ENCODE data around the gene ARHGAP45. TPM values are rescaled to one million over a fixed set of nuclear protein-coding genes. Genes with fewer than 3 reads are reported as not detected.

ARHGAP45 gene
- total and polyA plus RNA-seq, 9 of the 15 experiments (the other 6 are each of a cell fraction or from before 2014, with no cell fraction given), result 0.08 to 22.1 (median 4.2) TPM

DNA sequence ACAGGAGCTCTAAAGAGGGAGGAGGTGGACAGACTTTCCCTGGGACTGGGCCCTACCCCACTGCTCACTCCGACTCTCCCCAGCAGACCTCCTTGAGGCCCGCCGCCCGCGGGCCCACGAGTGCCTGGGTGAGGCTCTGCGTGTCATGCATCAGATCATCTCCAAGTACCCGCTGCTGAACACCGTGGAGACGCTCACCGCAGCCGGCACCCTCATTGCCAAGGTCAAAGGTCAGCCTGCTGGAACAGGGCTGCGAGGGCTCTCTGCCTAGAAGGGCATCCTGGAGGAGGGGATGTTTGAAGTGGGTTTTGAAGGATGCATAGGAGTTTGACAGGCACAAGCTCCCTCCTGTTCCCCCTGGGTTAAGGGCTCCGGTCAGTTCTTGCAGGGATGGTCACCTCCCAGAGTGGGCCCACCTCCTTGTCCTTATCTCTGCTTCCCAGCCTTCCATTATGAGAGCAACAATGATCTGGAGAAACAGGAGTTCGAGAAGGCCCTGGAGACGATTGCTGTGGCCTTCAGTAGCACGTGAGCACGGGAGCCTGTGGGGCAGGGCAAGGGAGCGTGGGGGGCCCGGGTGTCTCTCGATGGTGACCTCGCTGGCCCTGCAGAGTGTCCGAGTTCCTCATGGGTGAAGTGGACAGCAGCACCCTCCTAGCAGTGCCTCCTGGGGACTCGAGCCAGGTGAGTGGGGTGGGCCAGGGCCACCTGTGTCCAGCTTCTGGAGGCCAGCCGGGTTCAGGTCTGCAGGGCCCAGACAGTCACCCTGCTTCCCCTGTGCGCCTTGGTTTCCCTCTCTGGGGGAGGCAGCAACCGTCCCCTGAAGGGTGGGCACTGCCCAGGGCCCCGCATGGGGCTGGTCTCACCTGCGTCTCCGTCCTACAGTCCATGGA, 6.3 kb downstream of the ARHGAP45 start:
- in situ Hi-C loops (cut with MboI) (no loop called here), intact Hi-C loops (cut with micrococcal nuclease) (no loop called here)
- BruUV-seq (replicated peaks), result no TSS peak
- H3K4me1 ChIP-seq (replicated peaks in 1 of 2; ENCODE audit: control insufficient read depth in 2 of 2, insufficient read depth in 2 of 2, low read length in 2 of 2), result peaks cover 32 to 72% of the 10 kb centered on the region in 2 experiments
- WGBS (ENCODE audit: insufficient coverage, low coverage, missing lambda C conversion rate), result 28% methylated on average over 26 of the region's 30 CpGs
- CTCF ChIA-PET (ENCODE audit: low intra/inter-chr PET ratio), result no interaction called here
- ATAC-seq, result peak; percentile 53
- no peaks in the 10 kb centered on the region for H3K27me3 ChIP-seq (ENCODE audit: control insufficient read depth in 2 of 2, insufficient read depth in 2 of 2, low read length in 2 of 2)
- H3K9ac ChIP-seq (ENCODE audit: insufficient read depth in 1 of 2, low read depth in 2 of 2, low read length in 2 of 2), result peak overlapping the region in 1 of 2 experiments; percentile 89; a peak in 2 of 4 replicates
- H4K20me1 ChIP-seq (replicated peaks; ENCODE audit: control insufficient read depth, insufficient read depth, low read length), result 0 out of 2 replicates have a peak, but pooled peaks cover 3% of the 10 kb centered on the region
- H3K27ac ChIP-seq (ENCODE audit: extremely low read depth, low read depth, low read length), result peak overlapping the region; percentile 5; the same call in 1 of the 3 replicates
- H3K4me3 ChIP-seq, result no peak overlapping the region
- FAIRE-seq, result peak; percentile 86
- peak; percentile 58 to 85 (median 64) for DNase-seq (ENCODE audit: extremely low read depth in 1 of 4, low spot score in 3 of 4)
- no peaks in the 10 kb centered on the region for H3K9me1 ChIP-seq (ENCODE audit: control insufficient read depth, insufficient read depth, low read length)
- H3K79me2 ChIP-seq (ENCODE audit: control insufficient read depth, insufficient read depth, low read length), result no peaks in the 10 kb centered on the region
- POLR2A ChIA-PET, result interaction anchor here (0.7 to 0.8 kb wide), 3 partner anchors 8 to 202 kb away, joined by 3 to 4 read pairs (median 4); partner anchors contain the start of gene FAM174C
- no peaks in the 10 kb centered on the region for H3K9me3 ChIP-seq (replicated peaks; ENCODE audit: control insufficient read depth, insufficient read depth, low read depth, low read length)
- H2AFZ ChIP-seq (ENCODE audit: low read depth, low read length), result no peak overlapping the region
- H3K4me2 ChIP-seq (ENCODE audit: insufficient read depth, low read length), result peak overlapping the region; percentile 34; the same call in 1 of the 2 replicates
- H3K36me3 ChIP-seq (ENCODE audit: control insufficient read depth, insufficient read depth, low read length), result no peaks in the 10 kb centered on the region
- TF ChIP-seq, protein P1, sequence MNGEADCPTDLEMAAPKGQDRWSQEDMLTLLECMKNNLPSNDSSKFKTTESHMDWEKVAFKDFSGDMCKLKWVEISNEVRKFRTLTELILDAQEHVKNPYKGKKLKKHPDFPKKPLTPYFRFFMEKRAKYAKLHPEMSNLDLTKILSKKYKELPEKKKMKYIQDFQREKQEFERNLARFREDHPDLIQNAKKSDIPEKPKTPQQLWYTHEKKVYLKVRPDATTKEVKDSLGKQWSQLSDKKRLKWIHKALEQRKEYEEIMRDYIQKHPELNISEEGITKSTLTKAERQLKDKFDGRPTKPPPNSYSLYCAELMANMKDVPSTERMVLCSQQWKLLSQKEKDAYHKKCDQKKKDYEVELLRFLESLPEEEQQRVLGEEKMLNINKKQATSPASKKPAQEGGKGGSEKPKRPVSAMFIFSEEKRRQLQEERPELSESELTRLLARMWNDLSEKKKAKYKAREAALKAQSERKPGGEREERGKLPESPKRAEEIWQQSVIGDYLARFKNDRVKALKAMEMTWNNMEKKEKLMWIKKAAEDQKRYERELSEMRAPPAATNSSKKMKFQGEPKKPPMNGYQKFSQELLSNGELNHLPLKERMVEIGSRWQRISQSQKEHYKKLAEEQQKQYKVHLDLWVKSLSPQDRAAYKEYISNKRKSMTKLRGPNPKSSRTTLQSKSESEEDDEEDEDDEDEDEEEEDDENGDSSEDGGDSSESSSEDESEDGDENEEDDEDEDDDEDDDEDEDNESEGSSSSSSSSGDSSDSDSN (IDR thresholded peaks at IDR 0.05; ENCODE audit: borderline replicate concordance in 1 of 2, low read depth in 2 of 2, low read length in 2 of 2), result no peak
- TF ChIP-seq, protein P2, sequence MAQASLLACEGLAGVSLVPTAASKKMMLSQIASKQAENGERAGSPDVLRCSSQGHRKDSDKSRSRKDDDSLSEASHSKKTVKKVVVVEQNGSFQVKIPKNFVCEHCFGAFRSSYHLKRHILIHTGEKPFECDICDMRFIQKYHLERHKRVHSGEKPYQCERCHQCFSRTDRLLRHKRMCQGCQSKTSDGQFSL (CRISPR knock-in tag; IDR thresholded peaks at IDR 0.05), result peak; percentile 20; the same call in 1 of the 2 replicates
- TF ChIP-seq, protein P2 (tag; IDR thresholded peaks at IDR 0.05), result no peak
- TF ChIP-seq ZBTB1 (CRISPR knock-in tag; IDR thresholded peaks at IDR 0.05; ENCODE audit: borderline replicate concordance, low read depth) (no peak), ZSCAN32 (CRISPR knock-in tag; IDR thresholded peaks at IDR 0.05) (no peak), CCAR2 (IDR thresholded peaks at IDR 0.05; ENCODE audit: low read depth, low read length) (no peak), YBX1 (IDR thresholded peaks at IDR 0.05) (no peak), FOXP1 (CRISPR knock-in tag; IDR thresholded peaks at IDR 0.05) (no peak), LEF1 (IDR thresholded peaks at IDR 0.05) (peak; percentile 59; the same call in 1 of the 2 replicates), HNRNPUL1 (IDR thresholded peaks at IDR 0.05; ENCODE audit: low read length) (no peak), ZNF766 (CRISPR knock-in tag; conservative IDR thresholded peaks at IDR 0.05) (no peak), PHB (CRISPR knock-in tag; IDR thresholded peaks at IDR 0.05) (no peak), NR4A1 (CRISPR knock-in tag; IDR thresholded peaks at IDR 0.05) (0 out of 2 replicates have a peak, but pooled peaks have one; percentile 8), NR4A1 (tag; IDR thresholded peaks at IDR 0.05) (no peak), NR2F6 (CRISPR knock-in tag; IDR thresholded peaks at IDR 0.05) (no peak)
- TF ChIP-seq, protein P3, sequence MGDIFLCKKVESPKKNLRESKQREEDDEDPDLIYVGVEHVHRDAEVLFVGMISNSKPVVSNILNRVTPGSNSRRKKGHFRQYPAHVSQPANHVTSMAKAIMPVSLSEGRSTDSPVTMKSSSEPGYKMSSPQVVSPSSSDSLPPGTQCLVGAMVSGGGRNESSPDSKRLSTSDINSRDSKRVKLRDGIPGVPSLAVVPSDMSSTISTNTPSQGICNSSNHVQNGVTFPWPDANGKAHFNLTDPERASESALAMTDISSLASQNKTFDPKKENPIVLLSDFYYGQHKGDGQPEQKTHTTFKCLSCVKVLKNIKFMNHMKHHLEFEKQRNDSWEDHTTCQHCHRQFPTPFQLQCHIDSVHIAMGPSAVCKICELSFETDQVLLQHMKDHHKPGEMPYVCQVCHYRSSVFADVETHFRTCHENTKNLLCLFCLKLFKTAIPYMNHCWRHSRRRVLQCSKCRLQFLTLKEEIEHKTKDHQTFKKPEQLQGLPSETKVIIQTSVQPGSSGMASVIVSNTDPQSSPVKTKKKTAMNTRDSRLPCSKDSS (IDR thresholded peaks at IDR 0.05; ENCODE audit: low read depth, partially characterized antibody), result no peak
- TF ChIP-seq, protein P4, sequence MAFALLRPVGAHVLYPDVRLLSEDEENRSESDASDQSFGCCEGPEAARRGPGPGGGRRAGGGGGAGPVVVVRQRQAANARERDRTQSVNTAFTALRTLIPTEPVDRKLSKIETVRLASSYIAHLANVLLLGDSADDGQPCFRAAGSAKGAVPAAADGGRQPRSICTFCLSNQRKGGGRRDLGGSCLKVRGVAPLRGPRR (CRISPR knock-in tag; IDR thresholded peaks at IDR 0.05), result no peak
